ENCODE data around the gene CDT1.

Gene CDT1

GRCh38 chr16:88856122-88856827 lies 52.7 kb downstream of the CDT1 start:
- no peak for TF ChIP-seq CTCF (conservative IDR thresholded peaks at IDR 0.05; ENCODE audit: low read depth, low read length)
- no peak for DNase-seq (ENCODE audit: low read depth)
- H3K4me3 ChIP-seq (ENCODE audit: low read length) = peak overlapping the region; percentile 62

- TF ChIP-seq CTCF (conservative IDR thresholded peaks at IDR 0.05; ENCODE audit: low read depth, low read length) = no peak
- DNase-seq (ENCODE audit: low read depth) = peak; percentile 65
- H3K4me3 ChIP-seq (ENCODE audit: low read length) = peak within 1 kb of the TSS; percentile 99
Observed at GRCh38 chr16:88856828-88857727, 53.5 kb downstream of the CDT1 start, which contains the start of the genes GALNS and TRAPPC2L. GALNS (minus strand) TSS chr16:88856947; CDS start chr16:88856877, 70 bp downstream. TRAPPC2L (plus strand) TSS chr16:88857127; CDS start chr16:88857151, 24 bp downstream.

- peak; percentile 89 for TF ChIP-seq CTCF (conservative IDR thresholded peaks at IDR 0.05; ENCODE audit: low read depth, low read length)
- H3K4me3 ChIP-seq (ENCODE audit: low read length) = peak overlapping the region; percentile 99
Observed at GRCh38 chr16:88857728-88858339, 54.2 kb downstream of the CDT1 start.

More at GRCh38 chr16:88857728-88858339, 54.2 kb downstream of the CDT1 start:
- DNase-seq (ENCODE audit: low read depth) = peak; percentile 48

Measured in retinal pigment epithelial cell (primary cell).